ENCODE measurements around the gene RLIM. TPM values are rescaled to one million over a fixed set of nuclear protein-coding genes. Genes with fewer than 3 reads are reported as not detected.
"Not testable (repeated sequence)": the region's sequence is repeated elsewhere in the genome, so short reads cannot be mapped to it uniquely, and the experiment has no call there.

Gene RLIM
- total RNA-seq, result 10 to 100 TPM in 5 of 6 experiments, 1 to 10 TPM in 1; 8.6 to 14.5 (median 11.6) TPM
- long read RNA-seq, full-length matches to known transcripts, result 1 of 1 reads
- long read RNA-seq, partial matches to known transcripts, result 0 of 1 reads
- long read RNA-seq, other reads (novel, unspliced or antisense), result 0 of 1 reads

GRCh38 chrX:74614093-74614909 lies at the start of gene RLIM:
TSS of gene RLIM (minus strand) at chrX:74614624. CDS start at chrX:74595977, 18,647 bp downstream.
- H3K4me3 ChIP-seq, result peak within 1 kb of the TSS; percentile 48 to 77 (median 64)
- no peaks in the 10 kb centered on the region for H3K9me3 ChIP-seq
- ATAC-seq, result peak; percentile 98 to 100 (median 99)
- DNase-seq, result peak; percentile 92 to 95 (median 93)
- H3K27me3 ChIP-seq, result no peaks in the 10 kb centered on the region
- TF ChIP-seq POLR2A (IDR thresholded peaks at IDR 0.05), result peak; percentile 80
- TF ChIP-seq CTCF (IDR thresholded peaks at IDR 0.05), result no peak
- intact Hi-C loops (cut with DNase I), result no loop called here
- H3K36me3 ChIP-seq, result no peaks in the 10 kb centered on the region
- WGBS (ENCODE audit: insufficient coverage, low coverage, low lambda C conversion rate, missing lambda C conversion rate), result 52% methylated on average over 32 of the region's 66 CpGs
- peak within 1 kb of the TSS; percentile 66 to 95 (median 88) for H3K27ac ChIP-seq
- H3K4me1 ChIP-seq, result no peaks in the 10 kb centered on the region

GRCh38 chrX:74656079-74656745 lies 41.8 kb upstream of the RLIM start:
- ATAC-seq (no peak), DNase-seq (no peak)
- no CpG with 5 or more reads among the region's 6 CpGs for WGBS (ENCODE audit: insufficient coverage, low coverage, low lambda C conversion rate, missing lambda C conversion rate)
- no peaks in the 10 kb centered on the region for H3K27me3 ChIP-seq
- intact Hi-C loops (cut with DNase I), result no loop called here
- TF ChIP-seq CTCF (IDR thresholded peaks at IDR 0.05), result no peak
- TF ChIP-seq POLR2A (IDR thresholded peaks at IDR 0.05), result no peak
- H3K27ac ChIP-seq, result no peak overlapping the region
- H3K4me1 ChIP-seq, result no peaks in the 10 kb centered on the region
- H3K36me3 ChIP-seq, result no peaks in the 10 kb centered on the region
- no peak overlapping the region for H3K4me3 ChIP-seq
- H3K9me3 ChIP-seq, result no peaks in the 10 kb centered on the region

GRCh38 chrX:74654953-74655352 lies 40.5 kb upstream of the RLIM start:
- H3K36me3 ChIP-seq; ATAC-seq; H3K27ac ChIP-seq; H3K9me3 ChIP-seq; H3K4me3 ChIP-seq; H3K27me3 ChIP-seq; DNase-seq; H3K4me1 ChIP-seq; intact Hi-C loops (cut with DNase I): not testable (repeated sequence)
- 76% methylated on average over 3 of the region's 4 CpGs for WGBS (ENCODE audit: insufficient coverage, low coverage, low lambda C conversion rate, missing lambda C conversion rate)

GRCh38 chrX:74636749-74637314 lies 22.4 kb upstream of the RLIM start:
- 70% methylated on average over 3 of the region's 9 CpGs for WGBS (ENCODE audit: insufficient coverage, low coverage, low lambda C conversion rate, missing lambda C conversion rate)
- no peaks in the 10 kb centered on the region for H3K36me3 ChIP-seq
- ATAC-seq (no peak), DNase-seq (no peak)
- intact Hi-C loops (cut with DNase I), result no loop called here
- no peaks in the 10 kb centered on the region for H3K4me1 ChIP-seq
- H3K27ac ChIP-seq, result no peak overlapping the region
- no peaks in the 10 kb centered on the region for H3K9me3 ChIP-seq
- TF ChIP-seq CTCF (IDR thresholded peaks at IDR 0.05) (no peak), POLR2A (IDR thresholded peaks at IDR 0.05) (no peak)
- peaks cover 0 to 7% of the 10 kb centered on the region in 2 donors for H3K27me3 ChIP-seq
- H3K4me3 ChIP-seq, result no peak overlapping the region
